UCSD-AML1 (cell line): ENCODE data around the gene SPACA9.

Experiments
- DNase-seq: peaks from one replicate; lab custom pipeline; 2025; ENCODE audit not compliant: unreplicated experiment; lab: John Stamatoyannopoulos, UW

Gene SPACA9

GRCh38 chr9:132862533-132862932, 16.2 kb upstream of the SPACA9 start:
- no peak for DNase-seq

- DNase-seq = no peak
Observed at GRCh38 chr9:132863096-132863495, 15.6 kb upstream of the SPACA9 start.

GRCh38 chr9:132864277-132864676, 14.4 kb upstream of the SPACA9 start:
- no peak for DNase-seq

- no peak for DNase-seq
Observed at GRCh38 chr9:132864691-132865090, 14.0 kb upstream of the SPACA9 start.

GRCh38 chr9:132866898-132867297, 11.8 kb upstream of the SPACA9 start:
- DNase-seq = no peak

- no peak for DNase-seq
Observed at GRCh38 chr9:132869266-132869665, 9.4 kb upstream of the SPACA9 start.

- no peak for DNase-seq
Observed at GRCh38 chr9:132873403-132873802, 5.3 kb upstream of the SPACA9 start.

GRCh38 chr9:132875159-132875558, 3.5 kb upstream of the SPACA9 start:
- no peak for DNase-seq

- no peak for DNase-seq
Observed at GRCh38 chr9:132876849-132877248, 1.8 kb upstream of the SPACA9 start.

- no peak for DNase-seq
Observed at GRCh38 chr9:132877458-132877823, 1.3 kb upstream of the SPACA9 start.

GRCh38 chr9:132877824-132878694, 639 bp upstream of the SPACA9 start, which contains the start of gene AK8:
TSS of gene AK8 (minus strand) at chr9:132878284. CDS start at chr9:132878255, 29 bp downstream.
- DNase-seq = peak; percentile 78

- DNase-seq = peak; percentile 37
Observed at GRCh38 chr9:132879457-132880323, 992 bp downstream of the SPACA9 start.

GRCh38 chr9:132880324-132880661, 1.6 kb downstream of the SPACA9 start:
- no peak for DNase-seq

- DNase-seq = peak; percentile 60
Observed at GRCh38 chr9:132881826-132882225, 3.1 kb downstream of the SPACA9 start.

GRCh38 chr9:132882616-132883015, 3.9 kb downstream of the SPACA9 start:
- no peak for DNase-seq

GRCh38 chr9:132883349-132884294, 4.9 kb downstream of the SPACA9 start:
- no peak for DNase-seq

GRCh38 chr9:132885720-132886333, 7.1 kb downstream of the SPACA9 start:
- DNase-seq = no peak

GRCh38 chr9:132886334-132886725, 7.6 kb downstream of the SPACA9 start:
- no peak for DNase-seq

GRCh38 chr9:132887181-132888120, 8.8 kb downstream of the SPACA9 start:
- no peak for DNase-seq
